T-helper 2 cell treated with Interferon-gamma antibody and Interleukin-4, amounts not matched to agents 5 μg/mL and 100 μg/mL, for 36 hours (primary cell): Measurements from ENCODE around the gene GHRH.

Experiments
- DNase-seq: peaks from one replicate; pipeline ENCODE4 v3.0.0; 2021; ENCODE audit warnings: low spot score
- H3K27ac Mint-ChIP-seq: one replicate; pipeline ENCODE4 v1.8.0; 2021; ENCODE audit warnings: mild to moderate bottlenecking, mixed read lengths
- H3K27me3 Mint-ChIP-seq: one replicate; pipeline ENCODE4 v1.8.0; 2021; ENCODE audit warnings: low read depth, mixed read lengths
- H3K36me3 Mint-ChIP-seq: one replicate; pipeline ENCODE4 v1.8.0; 2021; ENCODE audit warnings: low read depth, mixed read lengths
- H3K4me1 Mint-ChIP-seq: one replicate; pipeline ENCODE4 v1.8.0; 2021; ENCODE audit warnings: low read depth, mixed read lengths
- H3K4me3 Mint-ChIP-seq: one replicate; pipeline ENCODE4 v1.8.0; 2022; ENCODE audit warnings: mild to moderate bottlenecking, moderate library complexity, mixed read lengths
- H3K9me3 Mint-ChIP-seq: one replicate; pipeline ENCODE4 v1.8.0; 2021; ENCODE audit warnings: mixed read lengths

Gene GHRH

DNA sequence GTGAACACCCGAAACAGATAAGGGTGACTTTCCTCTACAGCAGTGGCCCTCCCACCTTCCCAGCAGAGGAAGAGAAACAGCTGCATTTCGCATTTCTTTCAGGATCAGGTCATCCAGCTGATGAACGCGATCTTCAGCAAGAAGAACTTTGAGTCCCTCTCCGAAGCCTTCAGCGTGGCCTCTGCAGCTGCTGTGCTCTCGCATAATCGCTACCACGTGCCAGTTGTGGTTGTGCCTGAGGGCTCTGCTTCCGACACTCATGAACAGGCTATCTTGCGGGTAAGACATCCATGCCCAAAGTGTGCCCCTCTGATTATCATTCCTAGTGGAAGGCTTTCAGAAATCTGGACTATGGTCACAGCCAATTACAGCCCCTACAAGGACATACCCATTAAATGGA is 54.4 kb downstream of the GHRH start:
- Mint-ChIP-seq H3K9me3 (no peaks in the 10 kb centered on the region), H3K27ac (no peak overlapping the region), H3K27me3 (no peaks in the 10 kb centered on the region), H3K36me3 (peaks cover 51% of the 10 kb centered on the region), H3K4me3 (no peak overlapping the region), H3K4me1 (no peaks in the 10 kb centered on the region)
- no peak for DNase-seq

DNA sequence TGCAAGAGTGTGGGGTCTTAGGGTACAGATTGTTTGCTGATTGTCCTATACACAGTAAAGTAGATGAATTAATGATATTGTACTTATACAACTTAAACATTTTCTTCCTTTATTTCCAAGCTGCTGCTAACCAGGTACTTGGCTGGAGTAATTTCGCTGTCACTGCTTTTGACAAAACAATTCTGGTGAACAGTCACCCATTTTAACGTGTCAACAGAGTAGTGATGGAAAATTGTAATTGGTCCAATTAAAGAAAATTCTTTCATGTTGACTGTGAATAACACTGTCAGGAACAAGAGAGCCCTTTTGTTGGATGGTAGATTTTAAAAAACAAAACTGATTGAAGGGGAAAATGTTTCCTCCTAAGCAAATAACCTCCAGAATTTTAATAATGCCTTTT is 55.8 kb downstream of the GHRH start:
- H3K36me3 Mint-ChIP-seq, result peaks cover 59% of the 10 kb centered on the region
- no peak for DNase-seq
- no peak overlapping the region for H3K27ac Mint-ChIP-seq
- no peak overlapping the region for H3K4me3 Mint-ChIP-seq
- H3K27me3 Mint-ChIP-seq, result no peaks in the 10 kb centered on the region
- H3K9me3 Mint-ChIP-seq, result no peaks in the 10 kb centered on the region
- H3K4me1 Mint-ChIP-seq, result peaks cover under 1% of the 10 kb centered on the region

- Mint-ChIP-seq H3K4me3 (no peak overlapping the region), H3K4me1 (peaks cover 3% of the 10 kb centered on the region), H3K36me3 (peaks cover 62% of the 10 kb centered on the region), H3K27me3 (no peaks in the 10 kb centered on the region), H3K27ac (no peak overlapping the region), H3K9me3 (no peaks in the 10 kb centered on the region)
- no peak for DNase-seq
Measured at GRCh38 chr20:37205130-37205529, 56.5 kb downstream of the GHRH start.

DNA sequence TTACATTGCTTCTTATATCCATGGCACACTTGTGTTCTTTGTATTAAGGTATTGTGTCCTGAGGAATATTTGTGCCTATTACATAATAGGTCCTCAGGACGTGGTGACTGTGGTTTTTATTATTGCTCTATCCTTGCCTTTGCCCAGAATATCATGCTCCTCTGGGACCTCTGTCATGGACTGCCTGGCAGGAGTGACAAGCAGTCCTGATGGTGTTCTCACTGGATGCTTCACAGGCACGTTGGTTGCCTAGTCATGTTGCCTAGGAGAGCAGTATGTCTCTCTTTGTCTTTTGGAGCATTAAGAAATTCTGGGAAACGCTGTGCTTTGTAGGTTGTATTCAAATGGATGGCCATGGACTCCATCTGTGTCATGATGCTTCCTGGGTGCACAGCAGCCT is 57.6 kb downstream of the GHRH start:
- H3K27ac Mint-ChIP-seq, result no peak overlapping the region
- H3K36me3 Mint-ChIP-seq, result peaks cover 60% of the 10 kb centered on the region
- no peaks in the 10 kb centered on the region for H3K27me3 Mint-ChIP-seq
- H3K4me1 Mint-ChIP-seq, result peaks cover 3% of the 10 kb centered on the region
- no peaks in the 10 kb centered on the region for H3K9me3 Mint-ChIP-seq
- DNase-seq, result no peak
- H3K4me3 Mint-ChIP-seq, result no peak overlapping the region

DNA sequence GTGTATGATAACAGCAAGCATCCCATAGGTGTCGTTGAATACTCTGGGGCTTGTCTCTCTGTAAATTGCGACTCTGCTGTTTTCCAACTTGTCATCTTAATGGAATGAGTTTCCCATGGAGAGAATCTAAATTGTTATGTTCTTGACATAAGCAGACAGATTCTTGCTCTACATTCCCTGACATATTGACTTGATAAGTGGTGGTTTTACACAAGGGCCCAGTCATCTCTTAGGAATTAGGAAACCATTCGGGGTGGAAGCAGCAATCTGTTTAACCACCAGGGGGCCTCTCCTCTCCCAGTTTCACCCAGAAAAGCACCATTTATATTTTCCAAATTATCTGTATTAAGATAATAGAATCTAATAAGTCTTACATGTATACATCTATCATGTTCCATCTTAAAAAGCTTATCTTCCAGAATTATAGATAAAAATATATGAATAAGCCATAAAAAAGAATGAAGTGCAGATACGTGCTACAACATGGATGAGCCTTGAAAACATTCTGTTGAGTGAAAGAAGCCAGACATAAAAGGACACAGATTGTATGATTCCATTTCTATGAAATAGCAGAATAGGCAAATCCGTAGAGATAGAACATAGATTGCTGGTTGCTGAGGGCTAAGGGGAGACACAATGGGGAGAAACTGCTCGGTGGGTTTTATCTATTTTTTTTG is 59.2 kb downstream of the GHRH start:
- no peak for DNase-seq
- Mint-ChIP-seq H3K4me1 (peaks cover 3% of the 10 kb centered on the region), H3K27me3 (no peaks in the 10 kb centered on the region), H3K9me3 (no peaks in the 10 kb centered on the region), H3K4me3 (no peak overlapping the region), H3K27ac (no peak overlapping the region), H3K36me3 (peaks cover 60% of the 10 kb centered on the region)

- Mint-ChIP-seq H3K27ac (no peak overlapping the region), H3K4me1 (peaks cover 6% of the 10 kb centered on the region), H3K36me3 (peaks cover 61% of the 10 kb centered on the region)
Measured at GRCh38 chr20:37201827-37202162, 59.8 kb downstream of the GHRH start.

More at GRCh38 chr20:37201827-37202162, 59.8 kb downstream of the GHRH start:
- DNase-seq, result no peak
- H3K4me3 Mint-ChIP-seq, result no peak overlapping the region
- no peaks in the 10 kb centered on the region for H3K9me3 Mint-ChIP-seq
- H3K27me3 Mint-ChIP-seq, result no peaks in the 10 kb centered on the region
